Putamen (tissue), 1 donor: ENCODE results near the gene IL9.

Experiments used
- DNase-seq: peaks from one replicate; pipeline ENCODE4 v3.0.0-alpha.2; 2016; ENCODE audit warnings: low spot score

IL9 gene

GRCh38 chr5:135895474-135896006 lies at the start of gene IL9:
TSS of gene IL9 (minus strand) at chr5:135895841. CDS start at chr5:135895816, 25 bp downstream.
- DNase-seq, result no peak

DNA sequence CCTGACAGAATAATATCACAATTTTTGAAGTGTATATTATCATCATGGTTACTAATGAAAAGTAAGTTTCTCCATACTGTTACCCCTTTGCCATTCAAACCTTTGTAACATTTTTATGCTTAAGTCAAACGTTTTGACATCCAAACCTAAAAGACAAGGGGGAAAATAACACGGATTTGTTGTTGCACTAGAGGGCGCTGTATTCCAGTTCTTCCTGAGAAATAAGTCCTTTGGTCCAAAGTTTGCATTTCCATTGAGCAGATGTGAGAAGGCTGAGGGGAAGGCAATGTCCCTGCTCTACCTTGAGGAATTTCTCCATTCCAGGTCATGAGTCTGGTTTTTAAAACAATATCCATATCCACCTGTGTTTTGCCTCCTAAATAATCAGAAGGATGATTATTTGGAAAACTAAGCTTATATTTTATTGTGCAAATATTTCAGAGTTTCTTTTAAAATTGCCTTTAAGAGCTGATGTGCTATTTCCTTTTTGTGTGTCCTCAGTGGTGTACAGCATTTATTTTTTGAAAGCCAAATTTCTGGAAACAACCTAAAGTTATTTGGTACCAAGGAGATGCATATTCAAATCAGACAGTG lies 49.4 kb upstream of the IL9 start:
- DNase-seq, result peak; percentile 44

DNA sequence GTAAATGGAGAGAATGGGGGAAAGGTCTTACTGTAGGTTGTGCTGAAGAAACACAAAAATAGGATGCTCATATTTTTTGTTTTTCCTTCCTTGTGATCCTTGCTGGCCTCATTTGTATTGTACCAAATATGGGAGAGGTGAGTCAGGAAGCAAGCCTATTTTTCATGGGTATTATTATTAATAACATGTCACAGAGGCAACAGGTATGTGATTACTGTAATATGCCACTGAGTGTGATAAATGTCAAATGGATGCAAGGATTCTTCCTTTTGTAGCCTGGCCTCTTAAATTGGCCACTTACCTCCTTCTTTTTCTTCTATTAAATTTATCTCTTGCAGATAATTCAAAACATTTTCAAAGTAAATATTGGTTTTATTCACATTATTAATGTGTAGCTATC lies 48.9 kb upstream of the IL9 start:
- no peak for DNase-seq

DNA sequence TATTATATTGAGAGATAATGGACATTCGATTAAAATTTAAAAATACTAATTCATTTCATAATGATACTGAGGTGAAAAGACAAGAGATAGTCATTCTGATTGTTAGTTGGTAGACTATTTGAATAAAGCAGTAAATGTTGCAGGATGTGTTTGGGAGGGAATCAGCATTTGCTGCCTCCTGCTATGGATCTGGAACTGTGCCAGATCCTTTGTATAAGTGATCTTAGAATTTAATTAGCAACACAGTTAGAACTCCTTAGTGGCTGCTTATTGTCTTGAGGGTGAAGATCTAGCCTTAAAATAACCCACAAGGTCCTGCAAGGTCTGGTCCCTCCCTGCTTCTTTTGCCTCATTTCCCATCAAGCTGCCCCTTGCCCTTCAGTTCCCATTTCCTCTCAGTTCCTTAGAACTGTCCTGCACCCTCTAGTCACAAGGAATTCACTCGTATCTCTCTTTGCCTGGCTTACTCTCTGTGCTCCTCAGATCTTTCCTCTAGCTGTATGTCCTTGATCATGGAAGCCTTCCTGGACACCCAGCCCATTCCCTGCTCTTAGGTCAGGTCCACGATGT lies 46.6 kb upstream of the IL9 start:
- DNase-seq, result no peak

DNA sequence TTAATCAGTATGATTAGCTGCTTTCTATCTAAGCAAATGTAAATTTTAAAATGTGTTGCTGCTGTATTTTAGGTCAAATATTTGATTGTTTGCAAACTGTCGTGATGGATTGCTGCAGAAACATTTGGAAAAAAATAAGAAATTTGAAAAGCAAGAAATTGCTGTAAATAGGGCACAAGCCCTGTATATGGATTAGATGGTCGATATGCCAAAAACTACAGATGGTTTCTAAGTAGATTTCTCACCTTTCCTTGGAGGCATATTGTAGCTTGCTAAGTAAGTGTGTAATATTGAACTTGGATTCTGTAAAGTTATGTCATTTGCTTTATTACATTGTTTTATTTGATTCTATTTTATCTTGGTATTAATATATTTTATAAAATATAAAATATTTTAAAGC lies 46.1 kb upstream of the IL9 start:
- DNase-seq, result no peak

DNA sequence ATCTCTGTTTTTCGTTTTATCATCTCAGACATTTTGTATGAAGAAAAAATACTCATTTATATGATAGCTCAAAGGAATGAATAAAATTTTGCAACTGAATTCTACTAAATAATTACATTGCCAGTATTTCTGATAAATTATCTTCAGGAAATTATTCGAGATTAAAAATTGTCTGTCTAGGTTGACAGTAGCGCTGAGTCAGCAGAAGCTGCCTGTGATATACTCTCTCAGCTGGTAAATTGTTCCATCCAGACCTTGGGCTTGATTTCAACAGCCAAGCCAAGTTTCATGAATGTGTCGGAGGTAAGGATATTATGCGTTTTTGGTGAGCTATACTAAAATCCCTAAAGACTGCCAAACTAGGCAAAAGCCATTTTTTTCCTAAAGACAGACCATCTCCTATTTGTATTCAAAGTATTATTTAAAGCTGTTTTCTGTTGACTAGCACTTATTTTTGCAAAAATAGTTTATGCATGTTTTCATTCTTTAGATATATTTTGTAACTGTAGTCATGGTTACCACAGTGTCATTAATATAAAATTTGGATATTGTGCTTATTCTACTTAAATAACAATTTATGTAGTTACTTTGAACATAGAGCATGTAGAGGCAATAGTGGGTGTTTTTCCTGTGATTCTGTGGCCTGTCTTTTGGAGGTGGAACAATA lies 41.7 kb upstream of the IL9 start:
- DNase-seq, result no peak

DNA sequence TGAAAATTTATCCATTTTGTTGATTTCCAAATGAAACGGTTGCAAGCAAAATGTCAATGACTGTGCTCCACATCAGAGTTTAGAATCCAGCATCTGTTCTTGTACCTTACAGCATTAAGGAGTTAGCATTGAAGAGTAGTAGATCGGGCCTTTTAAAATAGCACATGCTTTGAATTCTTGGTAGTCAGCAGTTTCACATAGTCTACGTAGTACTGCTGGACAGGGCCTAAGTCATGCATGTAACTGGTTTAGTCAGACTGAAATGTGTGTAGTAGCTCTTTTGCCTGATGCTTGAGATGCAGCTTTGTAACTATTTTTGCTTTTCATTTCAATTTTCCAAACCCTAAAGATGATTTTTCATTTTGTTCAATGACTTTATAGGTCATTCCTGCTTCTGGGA lies 39.3 kb upstream of the IL9 start:
- no peak for DNase-seq

GRCh38 chr5:135930949-135931295 lies 35.3 kb upstream of the IL9 start:
- DNase-seq, result no peak

DNA sequence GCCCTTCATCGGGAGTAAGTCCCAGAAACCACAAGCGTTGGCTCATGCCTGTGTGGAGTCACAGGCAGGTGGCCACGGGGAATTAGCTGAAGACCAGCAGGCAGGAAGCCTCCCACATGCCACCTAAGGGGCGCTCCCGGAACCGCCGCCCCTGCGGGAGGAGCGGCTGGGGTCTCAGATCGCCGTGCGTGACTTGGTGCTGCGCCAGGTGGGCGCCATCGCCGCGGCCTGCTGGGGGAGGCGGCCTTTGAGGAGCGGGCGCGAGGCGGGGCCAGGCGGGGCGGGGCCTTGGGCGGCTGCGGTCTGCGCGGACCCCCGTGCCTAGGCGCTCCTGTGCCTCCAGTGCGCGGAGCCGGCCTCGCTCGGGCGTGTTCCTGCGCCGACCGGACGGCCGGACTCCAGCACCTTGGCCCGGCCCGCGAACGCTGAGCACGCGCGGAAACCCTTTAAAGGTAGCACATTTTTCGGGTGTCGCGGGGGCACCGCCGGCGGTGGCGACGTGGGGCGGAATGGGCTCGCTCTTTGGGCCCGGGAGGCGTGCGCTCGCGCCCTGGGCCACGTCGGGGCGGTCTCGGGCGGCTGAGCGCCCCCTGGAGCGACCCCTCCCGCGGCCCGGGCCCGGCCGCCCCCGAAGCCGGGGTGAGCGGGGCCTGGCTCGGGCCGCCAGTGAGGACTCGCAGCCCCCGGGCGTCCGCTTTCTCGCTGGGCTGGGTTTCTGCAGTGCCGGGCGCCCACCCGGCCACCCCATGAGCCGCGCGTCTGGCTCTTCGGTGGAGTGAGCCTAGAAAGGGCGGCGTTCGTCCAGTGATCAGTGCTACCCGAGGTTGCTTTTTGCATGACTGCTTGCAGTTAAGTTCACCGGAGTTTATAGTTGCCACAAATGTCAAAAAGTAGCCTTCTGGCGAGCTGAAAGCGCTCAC lies 34.6 kb upstream of the IL9 start:
- no peak for DNase-seq

DNA sequence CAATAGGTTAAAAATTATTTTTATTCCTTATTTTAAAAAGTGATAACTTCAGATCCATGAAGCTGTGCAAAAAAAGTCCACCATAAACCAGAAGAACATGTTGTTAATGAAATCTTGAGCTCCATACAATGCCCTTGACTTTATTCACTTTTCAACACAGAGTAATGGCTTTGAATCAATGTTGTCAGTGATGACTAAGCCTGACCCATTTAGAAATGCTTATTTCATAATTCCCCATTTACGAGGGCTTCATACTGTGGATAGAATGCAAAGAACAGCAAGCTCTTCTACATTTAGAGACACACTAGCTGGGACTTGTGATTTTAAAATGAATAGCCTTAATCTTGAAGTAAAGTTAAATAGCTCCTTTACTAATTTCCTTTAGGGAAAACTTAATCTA lies 25.7 kb upstream of the IL9 start:
- peak; percentile 4 for DNase-seq

DNA sequence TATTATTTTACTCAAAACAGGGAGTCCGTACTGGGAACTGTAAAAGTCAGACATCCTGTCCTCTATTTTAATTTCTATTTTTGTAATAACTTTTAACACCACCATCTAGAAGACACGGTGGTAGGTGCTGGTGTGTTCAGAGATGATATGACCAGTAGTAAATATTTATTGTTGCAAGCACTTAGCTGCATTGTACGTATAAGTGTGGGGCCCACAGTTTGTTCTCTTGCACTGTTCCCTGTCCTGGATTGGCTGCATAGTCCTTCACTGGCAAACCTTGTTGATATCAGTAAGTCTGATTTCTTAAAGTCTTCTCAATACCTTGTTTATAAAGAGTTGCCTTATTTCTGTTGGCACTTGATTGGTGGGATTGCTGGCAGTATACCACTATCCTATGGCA lies 24.6 kb upstream of the IL9 start:
- DNase-seq, result no peak

GRCh38 chr5:135916638-135917263 lies 21.1 kb upstream of the IL9 start:
- DNase-seq, result peak; percentile 9

GRCh38 chr5:135915466-135916001 lies 19.9 kb upstream of the IL9 start:
- DNase-seq, result no peak

DNA sequence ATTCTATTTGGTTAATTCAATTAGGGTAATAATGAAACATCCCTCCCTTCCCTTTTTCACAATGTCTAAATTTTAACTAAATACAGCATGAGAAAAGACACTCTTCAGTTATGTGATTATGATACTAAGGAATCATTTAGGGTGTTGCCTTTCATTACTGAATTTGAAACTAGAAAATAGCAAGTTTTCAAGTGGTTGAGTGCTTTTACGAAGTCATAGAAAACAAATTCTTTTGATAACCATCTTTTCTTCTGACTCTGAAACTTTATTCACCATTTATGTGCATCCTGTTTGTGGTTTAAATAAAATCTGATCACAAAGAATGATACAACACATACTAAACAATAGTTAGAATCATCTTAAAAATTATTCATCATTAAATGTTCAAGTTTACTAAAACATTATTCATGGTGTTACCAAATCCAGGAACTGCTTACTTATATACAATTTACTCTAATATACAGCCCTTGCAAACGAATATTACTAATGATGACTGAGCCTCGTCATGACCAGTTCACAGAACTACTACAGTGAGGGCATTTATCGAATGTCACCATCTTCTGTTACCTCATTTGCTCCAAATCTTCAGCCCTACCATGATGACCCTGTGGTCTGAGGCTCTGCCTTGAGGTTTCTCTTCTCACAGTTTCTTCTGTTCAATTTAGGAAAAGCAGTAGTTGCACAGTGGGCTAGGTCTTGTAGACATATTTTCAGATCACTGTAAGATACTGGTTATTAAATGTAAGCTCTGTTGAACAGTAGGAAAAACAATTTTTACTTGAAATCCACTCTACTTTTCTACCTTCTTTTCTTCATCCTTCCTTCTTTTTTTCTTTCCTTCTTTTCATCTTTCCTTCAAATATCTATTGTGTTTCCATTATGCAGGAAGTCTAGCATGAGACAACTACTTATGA lies 18.3 kb upstream of the IL9 start:
- DNase-seq, result no peak

GRCh38 chr5:135905144-135905543 lies 9.5 kb upstream of the IL9 start:
- DNase-seq, result no peak

DNA sequence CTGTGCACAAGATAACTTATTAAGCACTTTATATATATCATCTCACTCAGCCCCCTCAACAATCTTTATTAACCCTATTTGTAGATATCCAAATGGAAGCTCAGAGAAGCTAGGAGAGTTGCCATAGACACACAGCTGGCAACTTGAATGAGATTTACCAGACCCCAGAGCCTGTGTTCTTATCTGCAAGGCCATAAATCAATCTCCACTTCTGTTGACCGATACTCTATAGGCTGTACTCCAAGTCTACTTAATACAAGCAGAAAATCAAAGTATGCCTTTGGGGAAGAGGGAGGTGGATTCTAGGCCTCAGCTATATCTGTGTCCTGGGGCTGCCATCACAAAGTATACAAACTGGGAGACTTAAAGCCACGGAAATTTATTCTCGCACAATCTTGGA lies 6.0 kb upstream of the IL9 start:
- DNase-seq, result no peak

- no peak for DNase-seq
These were observed 4.6 kb upstream of the IL9 start for GRCh38 chr5:135900276-135900675.

- no peak for DNase-seq
These were observed 3.0 kb upstream of the IL9 start for GRCh38 chr5:135898651-135899050.

DNA sequence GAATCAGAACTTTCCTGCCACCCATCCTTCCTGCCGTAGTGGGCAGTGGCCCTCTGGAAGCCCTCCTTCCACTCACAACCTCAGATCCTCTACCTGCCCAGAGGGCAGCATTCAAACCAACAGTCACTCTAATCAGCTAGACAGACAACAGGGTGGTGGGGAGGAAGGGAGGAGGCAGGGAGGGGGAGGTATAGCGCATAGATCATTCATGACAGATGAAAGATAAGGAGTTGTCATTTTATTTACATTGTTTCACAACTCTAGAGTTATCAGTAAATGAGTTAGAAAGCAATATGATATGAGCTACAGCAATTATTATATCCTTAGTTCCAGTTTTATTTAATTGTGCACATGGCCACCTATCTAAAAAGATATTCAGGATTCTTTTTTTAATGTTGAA lies 852 bp downstream of the IL9 start:
- DNase-seq, result no peak

DNA sequence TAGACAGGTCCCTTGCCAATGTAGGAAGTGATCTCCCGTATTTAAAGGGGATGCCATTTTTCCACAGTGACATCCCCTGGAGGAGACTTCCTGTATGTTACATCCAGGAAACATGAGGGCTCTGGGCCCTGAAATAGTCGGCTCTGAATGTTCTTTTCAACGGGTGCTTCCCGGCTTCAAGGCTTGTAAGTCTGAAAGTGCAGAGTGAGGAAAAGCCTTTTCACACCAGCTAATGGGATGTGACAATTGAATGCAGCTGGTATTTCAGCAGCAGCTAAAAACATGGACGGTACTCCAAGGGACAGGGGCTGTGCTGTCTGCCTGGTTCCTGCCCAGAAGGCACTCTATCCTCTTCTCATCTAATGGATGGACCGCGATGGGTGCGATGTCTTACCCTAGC lies 1.4 kb downstream of the IL9 start:
- DNase-seq, result no peak

- DNase-seq, result no peak
These were observed 3.9 kb downstream of the IL9 start for GRCh38 chr5:135891791-135892190.
